Activated CD8-positive, alpha-beta T cell treated with anti-CD3 and anti-CD28 coated beads for 36 hours (primary cell): ENCODE data around the gene C1QTNF8. TPM values are rescaled to one million over a fixed set of nuclear protein-coding genes. Genes with fewer than 3 reads are reported as not detected.

Experiments
- ATAC-seq: fragments of 200-7000 bp; cut with Tn5 transposase; one replicate; pipeline ENCODE4 v1.10.0; 2021; ENCODE audit warnings: mild to moderate bottlenecking, moderate library complexity
- CTCF ChIA-PET: fragments of 350-600 bp; sonication (Branson Sonifier 250); formaldehyde crosslinking; loops from one replicate; lab custom pipeline; 2021; ENCODE audit warnings: antibody characterized with exemption; lab: Charles Lee
- POLR2A ChIA-PET: fragments of 350-600 bp; sonication (Branson Sonifier 250); formaldehyde crosslinking; loops from one replicate; lab custom pipeline; 2021; ENCODE audit warnings: antibody characterized with exemption; lab: Charles Lee
- DNase-seq: peaks from one replicate; pipeline ENCODE4 v3.0.0-alpha.2; 2020
- H3K27ac Mint-ChIP-seq: one replicate; pipeline ENCODE4 v1.8.0; 2021; ENCODE audit warnings: mild to moderate bottlenecking, mixed read lengths
- H3K27me3 Mint-ChIP-seq: one replicate; pipeline ENCODE4 v1.8.0; 2021; ENCODE audit warnings: mixed read lengths
- H3K36me3 Mint-ChIP-seq: one replicate; pipeline ENCODE4 v1.8.0; 2021; ENCODE audit warnings: low read depth, mixed read lengths
- H3K4me1 Mint-ChIP-seq: one replicate; pipeline ENCODE4 v1.8.0; 2021; ENCODE audit warnings: low read depth, mixed read lengths
- H3K4me3 Mint-ChIP-seq: one replicate; pipeline ENCODE4 v1.8.0; 2021; ENCODE audit warnings: mild to moderate bottlenecking, moderate library complexity, mixed read lengths
- H3K9me3 Mint-ChIP-seq: one replicate; pipeline ENCODE4 v1.8.0; 2021; ENCODE audit warnings: mixed read lengths
- CTCF ChIP-seq: fragments of 200-600 bp; IDR thresholded peaks from one replicate; pipeline ENCODE4 v1.8.0; 2022; ENCODE audit warnings: antibody characterized with exemption, mild to moderate bottlenecking
- intact Hi-C: fragments of 100-400 bp; cut with micrococcal nuclease; formaldehyde crosslinking; loops from one replicate; pipeline ENCODE4 v1.10.0; 2022
- total RNA-seq, 2 experiments: library from RNA; stranded (reverse); gene quantifications; one replicate each; pipeline ENCODE4 v1.2.3, GENCODE V29; 2021

The C1QTNF8 gene
- total RNA-seq, 2 experiments from 2014 or later: not detected

- intact Hi-C loops: no loop called here
- no peak overlapping the region for H3K27ac Mint-ChIP-seq
- CTCF ChIA-PET: no interaction called here
- peaks cover 14% of the 10 kb centered on the region for H3K27me3 Mint-ChIP-seq
- POLR2A ChIA-PET: no interaction called here
- DNase-seq (no peak), ATAC-seq (no peak)
- no peak for TF ChIP-seq CTCF
- H3K4me1 Mint-ChIP-seq: no peaks in the 10 kb centered on the region
- no peak overlapping the region for H3K4me3 Mint-ChIP-seq
- no peaks in the 10 kb centered on the region for H3K9me3 Mint-ChIP-seq
- H3K36me3 Mint-ChIP-seq: no peaks in the 10 kb centered on the region
These were observed 19.1 kb downstream of the C1QTNF8 start for GRCh38 chr16:1076801-1077576.

- CTCF ChIA-PET: no interaction called here
- H3K4me1 Mint-ChIP-seq: no peaks in the 10 kb centered on the region
- H3K36me3 Mint-ChIP-seq: no peaks in the 10 kb centered on the region
- POLR2A ChIA-PET: no interaction called here
- intact Hi-C loops: no loop called here
- DNase-seq: no peak
- H3K4me3 Mint-ChIP-seq: no peak overlapping the region
- no peak for TF ChIP-seq CTCF
- ATAC-seq: no peak
- no peaks in the 10 kb centered on the region for H3K9me3 Mint-ChIP-seq
- no peak overlapping the region for H3K27ac Mint-ChIP-seq
- peaks cover 15% of the 10 kb centered on the region for H3K27me3 Mint-ChIP-seq
These were observed 20.5 kb downstream of the C1QTNF8 start for GRCh38 chr16:1075546-1075945.

- no peaks in the 10 kb centered on the region for H3K36me3 Mint-ChIP-seq
These were observed 21.7 kb downstream of the C1QTNF8 start for GRCh38 chr16:1074379-1074649.

GRCh38 chr16:1073566-1074378, 22.3 kb downstream of the C1QTNF8 start:
- TF ChIP-seq CTCF: no peak
- Mint-ChIP-seq H3K27ac (no peak overlapping the region), H3K4me3 (no peak overlapping the region), H3K27me3 (peaks cover 16% of the 10 kb centered on the region), H3K9me3 (no peaks in the 10 kb centered on the region), H3K36me3 (no peaks in the 10 kb centered on the region), H3K4me1 (no peaks in the 10 kb centered on the region)
- DNase-seq (no peak), ATAC-seq (no peak)
- POLR2A ChIA-PET: no interaction called here
- CTCF ChIA-PET: no interaction called here
- intact Hi-C loops: no loop called here

More at GRCh38 chr16:1074379-1074649, 21.7 kb downstream of the C1QTNF8 start:
- Mint-ChIP-seq H3K4me1 (no peaks in the 10 kb centered on the region), H3K27me3 (peaks cover 16% of the 10 kb centered on the region), H3K27ac (no peak overlapping the region), H3K4me3 (no peak overlapping the region), H3K9me3 (no peaks in the 10 kb centered on the region)
- no peak for DNase-seq
- no peak for TF ChIP-seq CTCF
- ChIA-PET POLR2A (no interaction called here), CTCF (no interaction called here)
- no peak for ATAC-seq
- intact Hi-C loops: no loop called here

GRCh38 chr16:1073262-1073558, 22.8 kb downstream of the C1QTNF8 start:
- H3K27me3 Mint-ChIP-seq: peaks cover 16% of the 10 kb centered on the region
- intact Hi-C loops: no loop called here
- CTCF ChIA-PET: no interaction called here

More at GRCh38 chr16:1073262-1073558, 22.8 kb downstream of the C1QTNF8 start:
- TF ChIP-seq CTCF: no peak
- no peaks in the 10 kb centered on the region for H3K4me1 Mint-ChIP-seq
- no peak overlapping the region for H3K27ac Mint-ChIP-seq
- POLR2A ChIA-PET: no interaction called here
- H3K4me3 Mint-ChIP-seq: no peak overlapping the region
- no peaks in the 10 kb centered on the region for H3K36me3 Mint-ChIP-seq
- no peak for ATAC-seq
- no peak for DNase-seq
- H3K9me3 Mint-ChIP-seq: no peaks in the 10 kb centered on the region
